ENCODE data around the gene TRIM2. TPM values are rescaled to one million over a fixed set of nuclear protein-coding genes. Genes with fewer than 3 reads are reported as not detected.

The TRIM2 gene
- total RNA-seq, 1 donor from 2014 or later = 40.8 TPM

- no peak for TF ChIP-seq CTCF (conservative IDR thresholded peaks at IDR 0.05; ENCODE audit: low read depth, low read length)
- H3K4me3 ChIP-seq (ENCODE audit: low read depth, low read length) = no peak overlapping the region
- DNase-seq (ENCODE audit: low read depth) = no peak
Observed at GRCh38 chr4:153241295-153241694, 37.1 kb downstream of the TRIM2 start.

GRCh38 chr4:153241970-153242838 is 38.0 kb downstream of the TRIM2 start:
- TF ChIP-seq CTCF (conservative IDR thresholded peaks at IDR 0.05; ENCODE audit: low read depth, low read length) = peak; percentile 12

GRCh38 chr4:153242839-153243324 is 38.6 kb downstream of the TRIM2 start:
- TF ChIP-seq CTCF (conservative IDR thresholded peaks at IDR 0.05; ENCODE audit: low read depth, low read length) = no peak
- DNase-seq (ENCODE audit: low read depth) = no peak
- H3K4me3 ChIP-seq (ENCODE audit: low read depth, low read length) = no peak overlapping the region

More at GRCh38 chr4:153241970-153242838, 38.0 kb downstream of the TRIM2 start:
- no peak for DNase-seq (ENCODE audit: low read depth)
- H3K4me3 ChIP-seq (ENCODE audit: low read depth, low read length) = no peak overlapping the region

GRCh38 chr4:153243468-153243867 is 39.2 kb downstream of the TRIM2 start:
- no peak for DNase-seq (ENCODE audit: low read depth)
- no peak overlapping the region for H3K4me3 ChIP-seq (ENCODE audit: low read depth, low read length)
- TF ChIP-seq CTCF (conservative IDR thresholded peaks at IDR 0.05; ENCODE audit: low read depth, low read length) = no peak

- no peak overlapping the region for H3K4me3 ChIP-seq (ENCODE audit: low read depth, low read length)
- DNase-seq (ENCODE audit: low read depth) = no peak
- TF ChIP-seq CTCF (conservative IDR thresholded peaks at IDR 0.05; ENCODE audit: low read depth, low read length) = no peak
Observed at GRCh38 chr4:153244969-153245368, 40.7 kb downstream of the TRIM2 start.

GRCh38 chr4:153245775-153246174 is 41.5 kb downstream of the TRIM2 start:
- H3K4me3 ChIP-seq (ENCODE audit: low read depth, low read length) = no peak overlapping the region
- no peak for TF ChIP-seq CTCF (conservative IDR thresholded peaks at IDR 0.05; ENCODE audit: low read depth, low read length)
- DNase-seq (ENCODE audit: low read depth) = no peak
